ENCODE data around the gene BCORL1. TPM values are rescaled to one million over a fixed set of nuclear protein-coding genes. Genes with fewer than 3 reads are reported as not detected.

Gene BCORL1
- total RNA-seq, 1 experiment from 2014 or later: 30.8 TPM

- intact Hi-C loops (cut with micrococcal nuclease): no loop called here
- POLR2A ChIA-PET: no interaction called here
These were observed 28.6 kb upstream of the BCORL1 start for GRCh38 chrX:129953881-129954280.

More at GRCh38 chrX:129953881-129954280, 28.6 kb upstream of the BCORL1 start:
- no TSS peak for BruUV-seq (replicated peaks)
- no peak overlapping the region for H3K27ac ChIP-seq (ENCODE audit: low read depth, low read length)
- no peaks in the 10 kb centered on the region for H3K27me3 ChIP-seq (ENCODE audit: insufficient read depth, low read length)
- H3K9me2 ChIP-seq (ENCODE audit: insufficient read depth): no peaks in the 10 kb centered on the region
- H3K9me3 ChIP-seq (ENCODE audit: control insufficient read depth in 1 of 2, insufficient read depth in 1 of 2, low read depth in 1 of 2, low read length in 2 of 2): no peaks in the 10 kb centered on the region
- RAD21 ChIA-PET (ENCODE audit: low non-redundant PET in 1 of 2, low total read pairs in 2 of 2, uncharacterized antibody in 2 of 2, unreplicated experiment in 2 of 2): no interaction called here
- H3K4me2 ChIP-seq (ENCODE audit: low read length): no peak overlapping the region
- no peak for ATAC-seq
- no peak overlapping the region for H3K4me3 ChIP-seq (replicated peaks in 1 of 2; ENCODE audit: low read depth in 1 of 2, low read length in 2 of 2)
- H4K20me1 ChIP-seq (ENCODE audit: insufficient read depth): no peaks in the 10 kb centered on the region
- H3K79me2 ChIP-seq (ENCODE audit: insufficient read depth, low read length): no peaks in the 10 kb centered on the region
- H3K9ac ChIP-seq (ENCODE audit: low read length): no peak overlapping the region
- H3K36me3 ChIP-seq (ENCODE audit: control insufficient read depth in 1 of 2, insufficient read depth in 2 of 2, low read length in 2 of 2): no peaks in the 10 kb centered on the region
- CTCF ChIA-PET: no interaction called here
- no peak overlapping the region for H2AFZ ChIP-seq (ENCODE audit: low read depth, low read length, poor library complexity, severe bottlenecking)
- DNase-seq (ENCODE audit: low read depth, low spot score): no peak
- TF ChIP-seq POLR2AphosphoS5 (IDR thresholded peaks at IDR 0.05; ENCODE audit: low read depth, low read length) (no peak), FOSL1 (IDR thresholded peaks at IDR 0.05; ENCODE audit: low read depth) (no peak), EZH2phosphoT487 (IDR thresholded peaks at IDR 0.05; ENCODE audit: borderline replicate concordance) (no peak), ELF1 (IDR thresholded peaks at IDR 0.05; ENCODE audit: borderline replicate concordance, low read depth) (no peak), REST (IDR thresholded peaks at IDR 0.05; ENCODE audit: low read depth) (no peak), TCF7L2 (IDR thresholded peaks at IDR 0.05; ENCODE audit: borderline replicate concordance, extremely low read depth, insufficient read depth, insufficient read length) (no peak), JUND (IDR thresholded peaks at IDR 0.05) (no peak), SP1 (IDR thresholded peaks at IDR 0.05; ENCODE audit: low read depth) (no peak), CTCF (IDR thresholded peaks at IDR 0.05 in 2 of 3, conservative IDR thresholded peaks at IDR 0.05 in 1 of 3; ENCODE audit: borderline replicate concordance in 1 of 3, insufficient read depth in 1 of 3, low read depth in 2 of 3, low read length in 2 of 3) (no peak), EGR1 (IDR thresholded peaks at IDR 0.05; ENCODE audit: low read depth) (no peak), MAX (IDR thresholded peaks at IDR 0.05) (no peak), ATF3 (IDR thresholded peaks at IDR 0.05) (no peak), CBX3 (IDR thresholded peaks at IDR 0.05; ENCODE audit: low read depth) (no peak), RAD21 (IDR thresholded peaks at IDR 0.05; ENCODE audit: low read depth) (no peak), CEBPB (IDR thresholded peaks at IDR 0.05; ENCODE audit: low read depth) (no peak), ZBTB33 (IDR thresholded peaks at IDR 0.05; ENCODE audit: extremely low read depth, insufficient replicate concordance, low read length) (no peak), EZH2 (IDR thresholded peaks at IDR 0.05) (no peak)
- peaks cover 2 to 11% of the 10 kb centered on the region in 2 experiments; a peak in 1 of 4 replicates for H3K4me1 ChIP-seq (ENCODE audit: control insufficient read depth in 1 of 2, insufficient read depth in 2 of 2, low read length in 2 of 2)
